Osteoblast (primary cell): ENCODE results near the gene SPINK1. TPM values are rescaled to one million over a fixed set of nuclear protein-coding genes. Genes with fewer than 3 reads are reported as not detected.

Experiments used
- DNase-seq: peaks from one replicate; pipeline ENCODE4 v3.0.0; 2011; ENCODE audit warnings: low spot score, mixed read lengths; ENCODE audit not compliant: insufficient read length; ENCODE audit errors: missing footprints
- H2AFZ ChIP-seq: 2 replicates; pipeline ENCODE4 v1.6.0; 2011; ENCODE audit warnings: mild to moderate bottlenecking, low read length
- H3K27ac ChIP-seq: 2 replicates; pipeline ENCODE4 v1.5.1; 2011; ENCODE audit warnings: mild to moderate bottlenecking, low read depth, low read length, moderate library complexity
- H3K27me3 ChIP-seq: 2 replicates; pipeline ENCODE4 v1.6.0; 2012; ENCODE audit warnings: mild to moderate bottlenecking, control low read depth, inconsistent platforms, low read length, moderate library complexity; ENCODE audit not compliant: insufficient read depth
- H3K36me3 ChIP-seq: 2 replicates; pipeline ENCODE4 v1.5.1; 2011; ENCODE audit warnings: mild to moderate bottlenecking, low read length, control low read depth, moderate library complexity; ENCODE audit not compliant: insufficient read depth
- H3K4me1 ChIP-seq: 2 replicates; pipeline ENCODE4 v1.5.1; 2011; ENCODE audit warnings: mild to moderate bottlenecking, low read length, control low read depth, moderate library complexity; ENCODE audit not compliant: insufficient read depth
- H3K4me2 ChIP-seq: 2 replicates; pipeline ENCODE4 v1.6.0; 2011; ENCODE audit warnings: mild to moderate bottlenecking, low read length; ENCODE audit not compliant: insufficient read depth
- H3K4me3 ChIP-seq: fragments of 200-600 bp; sonication (generic); 3 replicates; pipeline ENCODE4 v1.5.1; 2012; ENCODE audit warnings: mild to moderate bottlenecking, low read length, inconsistent platforms; ENCODE audit not compliant: insufficient read depth
- H3K79me2 ChIP-seq: 2 replicates; pipeline ENCODE4 v1.6.0; 2012; ENCODE audit warnings: mild to moderate bottlenecking, low read length, control low read depth, inconsistent platforms; ENCODE audit not compliant: insufficient read depth
- H3K9me3 ChIP-seq: 2 replicates; pipeline ENCODE4 v1.5.1; 2011; ENCODE audit warnings: low read depth, low read length, control low read depth
- H4K20me1 ChIP-seq: 2 replicates; pipeline ENCODE4 v1.6.0; 2012; ENCODE audit warnings: mild to moderate bottlenecking, low read length, control low read depth; ENCODE audit not compliant: insufficient read depth
- total RNA-seq: library from RNA; depleted of rRNA; stranded (reverse); fragments of >200 nt; gene quantifications from 2 replicates; pipeline ENCODE4 v1.2.3, GENCODE V29; 2012
- TF ChIP-seq, protein P1 (sequence below): IDR thresholded peaks from 2 replicates; pipeline ENCODE4 v1.5.1; 2011; ENCODE audit warnings: mild to moderate bottlenecking, low read depth, low read length, moderate library complexity; ENCODE audit errors: extremely low read depth

SPINK1 gene
- total RNA-seq: not detected in 2 replicates

DNA sequence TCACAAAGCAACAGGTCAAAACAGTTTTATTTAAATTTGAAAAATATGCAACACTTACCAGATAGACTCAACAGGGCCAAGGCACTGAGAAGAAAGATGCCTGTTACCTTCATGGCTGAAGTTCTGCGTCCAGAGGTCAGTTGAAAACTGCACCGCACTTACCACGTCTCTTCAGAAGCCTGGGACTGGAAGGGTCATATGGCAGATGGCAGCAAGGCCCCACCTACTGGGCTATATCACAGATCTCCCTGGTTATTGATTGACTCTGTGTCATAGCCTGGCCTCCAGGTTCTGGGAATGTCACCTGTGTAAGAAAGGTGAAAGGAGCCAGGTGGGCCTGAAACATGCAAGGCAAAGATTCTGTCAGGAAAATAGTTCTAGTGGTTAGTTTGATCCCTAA is at the start of gene SPINK1:
Gene SPINK1, minus strand, starts transcription at position 207 of the 400 bp plus-strand sequence. Its CDS starts 94 bp downstream, at position 113.
- no peak within 1 kb of the TSS for H3K4me3 ChIP-seq
- TF ChIP-seq, protein P1, sequence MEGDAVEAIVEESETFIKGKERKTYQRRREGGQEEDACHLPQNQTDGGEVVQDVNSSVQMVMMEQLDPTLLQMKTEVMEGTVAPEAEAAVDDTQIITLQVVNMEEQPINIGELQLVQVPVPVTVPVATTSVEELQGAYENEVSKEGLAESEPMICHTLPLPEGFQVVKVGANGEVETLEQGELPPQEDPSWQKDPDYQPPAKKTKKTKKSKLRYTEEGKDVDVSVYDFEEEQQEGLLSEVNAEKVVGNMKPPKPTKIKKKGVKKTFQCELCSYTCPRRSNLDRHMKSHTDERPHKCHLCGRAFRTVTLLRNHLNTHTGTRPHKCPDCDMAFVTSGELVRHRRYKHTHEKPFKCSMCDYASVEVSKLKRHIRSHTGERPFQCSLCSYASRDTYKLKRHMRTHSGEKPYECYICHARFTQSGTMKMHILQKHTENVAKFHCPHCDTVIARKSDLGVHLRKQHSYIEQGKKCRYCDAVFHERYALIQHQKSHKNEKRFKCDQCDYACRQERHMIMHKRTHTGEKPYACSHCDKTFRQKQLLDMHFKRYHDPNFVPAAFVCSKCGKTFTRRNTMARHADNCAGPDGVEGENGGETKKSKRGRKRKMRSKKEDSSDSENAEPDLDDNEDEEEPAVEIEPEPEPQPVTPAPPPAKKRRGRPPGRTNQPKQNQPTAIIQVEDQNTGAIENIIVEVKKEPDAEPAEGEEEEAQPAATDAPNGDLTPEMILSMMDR: no peak

GRCh38 chr5:147880487-147880886 is 49.0 kb upstream of the SPINK1 start:
- Histone ChIP-seq H4K20me1 (no peaks in the 10 kb centered on the region), H3K4me3 (no peak overlapping the region), H3K27ac (no peak overlapping the region), H3K79me2 (no peaks in the 10 kb centered on the region), H3K27me3 (no peaks in the 10 kb centered on the region), H2AFZ (no peak overlapping the region), H3K9me3 (no peaks in the 10 kb centered on the region), H3K36me3 (no peaks in the 10 kb centered on the region), H3K4me1 (no peaks in the 10 kb centered on the region), H3K4me2 (no peak overlapping the region)
- TF ChIP-seq, protein P1: no peak
- DNase-seq: no peak

More for the DNA sequence above, at the start of gene SPINK1:
- no peaks in the 10 kb centered on the region for H4K20me1 ChIP-seq
- H3K27ac ChIP-seq: no peak within 1 kb of the TSS
- no peak within 1 kb of the TSS for H3K4me2 ChIP-seq
- H3K4me1 ChIP-seq: no peaks in the 10 kb centered on the region
- DNase-seq: no peak
- no peak within 1 kb of the TSS for H2AFZ ChIP-seq
- no peaks in the 10 kb centered on the region for H3K36me3 ChIP-seq
- H3K79me2 ChIP-seq: no peaks in the 10 kb centered on the region
- H3K27me3 ChIP-seq: no peaks in the 10 kb centered on the region
- H3K9me3 ChIP-seq: no peaks in the 10 kb centered on the region

GRCh38 chr5:147879784-147880183 is 48.3 kb upstream of the SPINK1 start:
- H4K20me1 ChIP-seq: no peaks in the 10 kb centered on the region
- H3K4me3 ChIP-seq: no peak overlapping the region
- no peaks in the 10 kb centered on the region for H3K27me3 ChIP-seq
- no peaks in the 10 kb centered on the region for H3K79me2 ChIP-seq
- H3K27ac ChIP-seq: no peak overlapping the region
- no peaks in the 10 kb centered on the region for H3K4me1 ChIP-seq
- H3K9me3 ChIP-seq: no peaks in the 10 kb centered on the region
- no peak overlapping the region for H2AFZ ChIP-seq
- DNase-seq: no peak
- no peaks in the 10 kb centered on the region for H3K36me3 ChIP-seq
- TF ChIP-seq, protein P1: no peak
- no peak overlapping the region for H3K4me2 ChIP-seq

- Histone ChIP-seq H3K79me2 (no peaks in the 10 kb centered on the region), H3K27me3 (no peaks in the 10 kb centered on the region), H2AFZ (no peak within 1 kb of the TSS), H4K20me1 (no peaks in the 10 kb centered on the region), H3K27ac (no peak within 1 kb of the TSS), H3K4me1 (no peaks in the 10 kb centered on the region), H3K9me3 (no peaks in the 10 kb centered on the region), H3K36me3 (no peaks in the 10 kb centered on the region), H3K4me2 (no peak within 1 kb of the TSS), H3K4me3 (no peak within 1 kb of the TSS)
- no peak for DNase-seq
- TF ChIP-seq, protein P1: no peak
Measured at GRCh38 chr5:147878066-147878759, 46.7 kb upstream of the SPINK1 start, which contains the start of gene SCGB3A2. SCGB3A2 (plus strand) TSS chr5:147878711; CDS start chr5:147878804, 93 bp downstream.
